ENCODE measurements around the gene CRX.
"Not testable (repeated sequence)": the region's sequence is repeated elsewhere in the genome, so short reads cannot be mapped to it uniquely, and the experiment has no call there.

DNA sequence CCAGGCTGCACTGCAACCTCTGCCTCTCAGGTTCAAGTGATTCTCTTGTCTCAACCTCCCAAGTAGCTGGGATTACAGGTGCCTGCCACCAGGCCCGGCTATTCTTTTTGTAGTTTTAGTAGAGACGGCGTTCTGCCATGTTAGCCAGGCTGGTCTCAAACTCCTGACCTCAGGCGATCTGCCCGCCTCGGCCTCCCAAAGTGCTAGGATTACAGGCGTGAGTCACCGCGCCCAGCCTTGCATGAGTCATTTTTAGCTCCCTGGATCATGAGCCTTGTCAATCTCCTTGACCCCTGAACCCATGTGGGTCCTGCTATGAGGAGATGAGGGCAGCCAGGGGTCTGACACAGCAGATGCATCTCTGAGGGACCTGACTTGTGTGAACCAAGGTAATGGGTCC, 36.5 kb downstream of the CRX start:
- TF ChIP-seq, protein P1, sequence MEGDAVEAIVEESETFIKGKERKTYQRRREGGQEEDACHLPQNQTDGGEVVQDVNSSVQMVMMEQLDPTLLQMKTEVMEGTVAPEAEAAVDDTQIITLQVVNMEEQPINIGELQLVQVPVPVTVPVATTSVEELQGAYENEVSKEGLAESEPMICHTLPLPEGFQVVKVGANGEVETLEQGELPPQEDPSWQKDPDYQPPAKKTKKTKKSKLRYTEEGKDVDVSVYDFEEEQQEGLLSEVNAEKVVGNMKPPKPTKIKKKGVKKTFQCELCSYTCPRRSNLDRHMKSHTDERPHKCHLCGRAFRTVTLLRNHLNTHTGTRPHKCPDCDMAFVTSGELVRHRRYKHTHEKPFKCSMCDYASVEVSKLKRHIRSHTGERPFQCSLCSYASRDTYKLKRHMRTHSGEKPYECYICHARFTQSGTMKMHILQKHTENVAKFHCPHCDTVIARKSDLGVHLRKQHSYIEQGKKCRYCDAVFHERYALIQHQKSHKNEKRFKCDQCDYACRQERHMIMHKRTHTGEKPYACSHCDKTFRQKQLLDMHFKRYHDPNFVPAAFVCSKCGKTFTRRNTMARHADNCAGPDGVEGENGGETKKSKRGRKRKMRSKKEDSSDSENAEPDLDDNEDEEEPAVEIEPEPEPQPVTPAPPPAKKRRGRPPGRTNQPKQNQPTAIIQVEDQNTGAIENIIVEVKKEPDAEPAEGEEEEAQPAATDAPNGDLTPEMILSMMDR (IDR thresholded peaks at IDR 0.05) = not testable (repeated sequence)
- TF ChIP-seq EZH2 (IDR thresholded peaks at IDR 0.05; ENCODE audit: borderline replicate concordance, insufficient read depth, low read depth, low read length, poor library complexity, severe bottlenecking) = not testable (repeated sequence)

All from B cell (primary cell).